CD14-positive monocyte (primary cell): ENCODE data around the gene SH3RF3. TPM values are rescaled to one million over a fixed set of nuclear protein-coding genes. Genes with fewer than 3 reads are reported as not detected.

ENCODE experiments used
- DNase-seq, 3 donors: peaks; one replicate each; pipeline ENCODE4 v3.0.0-alpha.2; 2011 to 2022
- H2AFZ ChIP-seq: 2 replicates; pipeline ENCODE4 v1.6.0; 2012; ENCODE audit warnings: mild to moderate bottlenecking, low read depth, low read length, inconsistent platforms; ENCODE audit not compliant: insufficient read depth, poor library complexity, severe bottlenecking
- H3K27ac ChIP-seq, 2 donors: 1 replicate in 1 of 2; 2 replicates in 1 of 2; pipeline ENCODE4 v1.5.1; 2012 to 2013; ENCODE audit warnings: low read length in 2 of 2, control low read depth in 1 of 2, inconsistent platforms in 1 of 2, low read depth in 1 of 2, mild to moderate bottlenecking in 1 of 2
- H3K27me3 ChIP-seq, 2 donors: one replicate each; pipeline versions ENCODE4 v1.6.0 to v1.6.1; 2011 to 2013; ENCODE audit warnings: low read length in 2 of 2; ENCODE audit not compliant: control insufficient read depth in 2 of 2, insufficient read depth in 2 of 2
- H3K36me3 ChIP-seq, 2 donors: replicated peaks in 1 of 2; 1 replicate in 1 of 2; 2 replicates in 1 of 2; pipeline versions ENCODE4 v1.5.1 to v1.6.1; 2012 to 2013; ENCODE audit warnings: low read length in 2 of 2, control low read depth in 1 of 2, inconsistent platforms in 1 of 2, mild to moderate bottlenecking in 1 of 2; ENCODE audit not compliant: insufficient read depth in 2 of 2, control insufficient read depth in 1 of 2
- H3K4me1 ChIP-seq, 2 donors: 1 replicate in 1 of 2; 2 replicates in 1 of 2; pipeline versions ENCODE4 v1.5.1 to v1.6.1; 2012 to 2013; ENCODE audit warnings: low read length in 2 of 2, control low read depth in 1 of 2, inconsistent platforms in 1 of 2, mild to moderate bottlenecking in 1 of 2, moderate library complexity in 1 of 2; ENCODE audit not compliant: insufficient read depth in 2 of 2, control insufficient read depth in 1 of 2
- H3K4me2 ChIP-seq: replicated peaks from 2 replicates; pipeline ENCODE3; 2012; ENCODE audit warnings: low read length, moderate library complexity, mild to moderate bottlenecking; ENCODE audit not compliant: poor library complexity, severe bottlenecking; ENCODE audit errors: extremely low read depth
- H3K4me3 ChIP-seq, 3 experiments: fragments of 200-600 bp in 1 of 3; sonication (generic) in 1 of 3; replicated peaks in 1 of 3; 1 replicate in 2 of 3; 2 replicates in 1 of 3; pipeline ENCODE4 v1.5.1; 2011 to 2013; ENCODE audit warnings: low read length in 3 of 3, mild to moderate bottlenecking in 3 of 3, control low read depth in 2 of 3, low read depth in 2 of 3, inconsistent platforms in 1 of 3, moderate library complexity in 1 of 3
- H3K79me2 ChIP-seq: 2 replicates; pipeline ENCODE4 v1.6.0; 2012; ENCODE audit warnings: mild to moderate bottlenecking, control low read depth, inconsistent platforms, low read length, moderate library complexity; ENCODE audit not compliant: insufficient read depth
- H3K9ac ChIP-seq: 2 replicates; pipeline ENCODE4 v1.6.0; 2017; ENCODE audit warnings: low read length, mild to moderate bottlenecking; ENCODE audit not compliant: insufficient read depth, poor library complexity, severe bottlenecking
- H3K9me3 ChIP-seq, 2 donors: replicated peaks in 1 of 2; 1 replicate in 1 of 2; 2 replicates in 1 of 2; pipeline versions ENCODE4 v1.5.1 to v1.6.1; 2012 to 2013; ENCODE audit warnings: low read length in 2 of 2, control low read depth in 1 of 2; ENCODE audit not compliant: control insufficient read depth in 1 of 2, insufficient read depth in 1 of 2
- H4K20me1 ChIP-seq: 2 replicates; pipeline ENCODE4 v1.6.0; 2012; ENCODE audit warnings: mild to moderate bottlenecking, low read length, control low read depth, moderate library complexity; ENCODE audit not compliant: insufficient read depth
- H3K27ac Mint-ChIP-seq, 7 donors: one replicate each; pipeline ENCODE4 v1.8.0; 2020; ENCODE audit warnings: mild to moderate bottlenecking in 7 of 7, mixed read lengths in 7 of 7, moderate library complexity in 6 of 7, inconsistent platforms in 2 of 7
- H3K27me3 Mint-ChIP-seq, 3 donors: one replicate each; pipeline ENCODE4 v1.8.0; 2021 to 2022; ENCODE audit warnings: low read depth in 3 of 3, mild to moderate bottlenecking in 3 of 3, mixed read lengths in 3 of 3, moderate library complexity in 3 of 3, inconsistent platforms in 1 of 3
- H3K36me3 Mint-ChIP-seq, 2 donors: one replicate each; pipeline ENCODE4 v1.8.0; 2020; ENCODE audit warnings: mixed read lengths in 2 of 2, inconsistent platforms in 1 of 2, mild to moderate bottlenecking in 1 of 2
- H3K4me1 Mint-ChIP-seq: one replicate; pipeline ENCODE4 v1.8.0; 2020; ENCODE audit warnings: mild to moderate bottlenecking, mixed read lengths
- H3K4me3 Mint-ChIP-seq, 2 donors: one replicate each; pipeline ENCODE4 v1.8.0; 2020; ENCODE audit warnings: mild to moderate bottlenecking in 2 of 2, mixed read lengths in 2 of 2, moderate library complexity in 1 of 2
- H3K9me3 Mint-ChIP-seq, 7 donors: one replicate each; pipeline ENCODE4 v1.8.0; 2020 to 2022; ENCODE audit warnings: mixed read lengths in 7 of 7, mild to moderate bottlenecking in 6 of 7, moderate library complexity in 6 of 7, inconsistent platforms in 2 of 7
- WGBS: methylation state at CpG from one replicate; pipeline ENCODE4 v1.1.5; 2013; ENCODE audit warnings: missing lambda C conversion rate; ENCODE audit not compliant: insufficient coverage; 5-methylcytosine and 5-hydroxymethylcytosine counted together
- intact Hi-C, 2 donors: fragments of 100-400 bp; cut with micrococcal nuclease; formaldehyde crosslinking; loops; one replicate each; pipeline versions ENCODE4 v1.15.0 to v1.15.1; 2023
- polyA plus RNA-seq, 3 donors: library from polyadenylated mRNA; depleted of rRNA in 1 of 3; unstranded in 2 of 3; stranded (reverse) in 1 of 3; fragments of 300-500 nt in 2 of 3; fragments of >200 nt in 1 of 3; fragmentation: Illumina TruSeq in 2 of 3; gene quantifications; 1 replicate in 2 of 3; 2 replicates in 1 of 3; pipeline ENCODE4 v1.2.3, GENCODE V29; 2012 to 2021
- TF ChIP-seq, protein P1 (sequence below): fragments of 200-600 bp; IDR thresholded peaks from one replicate; pipeline ENCODE4 v1.8.0; 2022; ENCODE audit warnings: antibody characterized with exemption, mild to moderate bottlenecking

The SH3RF3 gene
- polyA plus RNA-seq, 3 donors = 0.25 to 0.75 (median 0.34) TPM

GRCh38 chr2:109434351-109434750, 305.3 kb downstream of the SH3RF3 start:
- no peaks in the 10 kb centered on the region for H3K27me3 ChIP-seq
- H3K4me3 ChIP-seq = no peak overlapping the region
- H2AFZ ChIP-seq = no peak overlapping the region
- no peak overlapping the region for H3K4me3 Mint-ChIP-seq
- H3K4me1 ChIP-seq = no peaks in the 10 kb centered on the region
- H3K27ac ChIP-seq = no peak overlapping the region
- TF ChIP-seq, protein P1, sequence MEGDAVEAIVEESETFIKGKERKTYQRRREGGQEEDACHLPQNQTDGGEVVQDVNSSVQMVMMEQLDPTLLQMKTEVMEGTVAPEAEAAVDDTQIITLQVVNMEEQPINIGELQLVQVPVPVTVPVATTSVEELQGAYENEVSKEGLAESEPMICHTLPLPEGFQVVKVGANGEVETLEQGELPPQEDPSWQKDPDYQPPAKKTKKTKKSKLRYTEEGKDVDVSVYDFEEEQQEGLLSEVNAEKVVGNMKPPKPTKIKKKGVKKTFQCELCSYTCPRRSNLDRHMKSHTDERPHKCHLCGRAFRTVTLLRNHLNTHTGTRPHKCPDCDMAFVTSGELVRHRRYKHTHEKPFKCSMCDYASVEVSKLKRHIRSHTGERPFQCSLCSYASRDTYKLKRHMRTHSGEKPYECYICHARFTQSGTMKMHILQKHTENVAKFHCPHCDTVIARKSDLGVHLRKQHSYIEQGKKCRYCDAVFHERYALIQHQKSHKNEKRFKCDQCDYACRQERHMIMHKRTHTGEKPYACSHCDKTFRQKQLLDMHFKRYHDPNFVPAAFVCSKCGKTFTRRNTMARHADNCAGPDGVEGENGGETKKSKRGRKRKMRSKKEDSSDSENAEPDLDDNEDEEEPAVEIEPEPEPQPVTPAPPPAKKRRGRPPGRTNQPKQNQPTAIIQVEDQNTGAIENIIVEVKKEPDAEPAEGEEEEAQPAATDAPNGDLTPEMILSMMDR = no peak
- no peak overlapping the region for H3K27ac Mint-ChIP-seq
- no peaks in the 10 kb centered on the region for H3K9me3 Mint-ChIP-seq
- no peaks in the 10 kb centered on the region for H4K20me1 ChIP-seq
- no peak overlapping the region for H3K9ac ChIP-seq
- H3K9me3 ChIP-seq = no peaks in the 10 kb centered on the region
- 98% methylated on average over 9 of the region's 9 CpGs for WGBS
- no peaks in the 10 kb centered on the region for H3K79me2 ChIP-seq
- no peaks in the 10 kb centered on the region for H3K4me1 Mint-ChIP-seq
- peaks cover 0 to 2% (median 2%) of the 10 kb centered on the region in 3 donors for H3K27me3 Mint-ChIP-seq
- H3K36me3 ChIP-seq = no peaks in the 10 kb centered on the region
- no peaks in the 10 kb centered on the region for H3K36me3 Mint-ChIP-seq
- no peak overlapping the region for H3K4me2 ChIP-seq
- no peak for DNase-seq
- intact Hi-C loops = no loop called here

DNA sequence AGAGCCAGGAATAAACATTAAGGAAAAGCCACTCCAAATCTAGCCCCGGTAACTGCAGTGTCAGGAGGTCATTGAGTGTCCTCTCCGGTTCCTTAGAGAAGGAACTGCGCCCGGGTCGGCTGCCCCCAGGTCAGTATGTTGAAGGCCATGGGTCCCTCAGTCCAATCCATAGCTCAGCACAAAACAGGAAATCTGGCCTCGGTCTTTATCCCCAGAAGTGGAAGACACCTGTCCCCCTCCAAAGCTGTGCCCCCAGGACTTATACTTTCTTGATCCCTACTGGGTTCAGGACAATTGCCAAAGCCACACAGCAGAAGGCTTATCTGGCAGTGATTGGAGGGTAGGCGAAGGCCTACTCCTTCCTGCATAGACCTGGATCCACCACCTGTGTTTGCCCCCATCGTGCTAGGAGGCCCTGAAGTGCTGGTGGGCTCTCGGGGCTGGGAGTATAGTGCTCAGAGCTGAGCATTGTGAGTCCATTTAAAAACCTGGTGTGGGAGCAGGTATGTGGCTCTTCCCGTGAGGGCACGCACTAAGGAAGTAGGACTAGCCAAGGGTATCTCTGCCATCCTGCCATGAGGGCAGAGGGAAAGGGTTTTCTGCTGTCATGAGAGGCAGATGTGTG, 306.2 kb downstream of the SH3RF3 start:
- Histone ChIP-seq H3K4me2 (no peak overlapping the region), H3K9ac (no peak overlapping the region), H3K9me3 (no peaks in the 10 kb centered on the region), H2AFZ (no peak overlapping the region), H3K4me3 (no peak overlapping the region), H3K27me3 (no peaks in the 10 kb centered on the region), H3K27ac (no peak overlapping the region), H3K79me2 (no peaks in the 10 kb centered on the region), H3K4me1 (no peaks in the 10 kb centered on the region), H3K36me3 (no peaks in the 10 kb centered on the region), H4K20me1 (no peaks in the 10 kb centered on the region)
- intact Hi-C loops = no loop called here
- Mint-ChIP-seq H3K27me3 (peaks cover 0 to 2% (median 2%) of the 10 kb centered on the region in 3 donors), H3K36me3 (no peaks in the 10 kb centered on the region), H3K9me3 (no peaks in the 10 kb centered on the region), H3K27ac (no peak overlapping the region), H3K4me1 (peaks cover 6% of the 10 kb centered on the region), H3K4me3 (no peak overlapping the region)
- WGBS = 90% methylated on average over 7 of the region's 11 CpGs
- DNase-seq = no peak
- TF ChIP-seq, protein P1 = no peak
